HepG2 (cell line): ENCODE data around the gene NRAS. TPM values are rescaled to one million over a fixed set of nuclear protein-coding genes. Genes with fewer than 3 reads are reported as not detected.

Experiments used
- ATF7-NPFF ChIP-seq: sonication (generic); formaldehyde crosslinking; IDR thresholded peaks from 2 replicates; pipeline ENCODE4 v1.8.1; 2023; ENCODE audit warnings: mild to moderate bottlenecking, low read depth, missing genetic modification reagents, moderate library complexity
- FOXA1 ChIP-seq, 2 experiments: fragments of 450-650 bp in 1 of 2; sonication (generic) in 1 of 2; formaldehyde crosslinking in 1 of 2; IDR thresholded peaks; 2 replicates each; pipeline versions ENCODE4 v1.4.0 to v1.6.1; 2016 to 2020; ENCODE audit warnings: missing genetic modification reagents in 1 of 2
- GABPA ChIP-seq, 2 experiments: IDR thresholded peaks; 2 replicates each; pipeline ENCODE4 v1.6.1; 2011 to 2016; ENCODE audit warnings: low read depth in 2 of 2, low read length in 1 of 2, missing biosample characterization in 1 of 2, missing genetic modification characterization in 1 of 2
- JDP2 ChIP-seq: sonication (generic); formaldehyde crosslinking; IDR thresholded peaks from 2 replicates; pipeline ENCODE4 v1.8.1; 2022; ENCODE audit warnings: missing genetic modification reagents, borderline replicate concordance
- KAT8 ChIP-seq: IDR thresholded peaks from 2 replicates; pipeline ENCODE4 v1.6.1; 2016; ENCODE audit warnings: missing genetic modification reagents, missing compliant biosample characterization
- KDM3A ChIP-seq: IDR thresholded peaks from 2 replicates; pipeline ENCODE4 v1.6.1; 2018; ENCODE audit warnings: low read depth, missing compliant biosample characterization
- RXRB ChIP-seq: IDR thresholded peaks from 2 replicates; pipeline ENCODE4 v1.6.1; 2016; ENCODE audit warnings: borderline replicate concordance, missing genetic modification reagents, missing compliant biosample characterization
- SP1 ChIP-seq, 2 experiments: fragments of 450-650 bp in 1 of 2; sonication (generic) in 1 of 2; formaldehyde crosslinking in 1 of 2; IDR thresholded peaks; 2 replicates each; pipeline versions ENCODE4 v1.4.0 to v1.6.1; 2016 to 2020; ENCODE audit warnings: missing genetic modification reagents in 1 of 2
- SSRP1 ChIP-seq: IDR thresholded peaks from 2 replicates; pipeline ENCODE4 v1.6.1; 2016; ENCODE audit warnings: control low read depth
- THAP11 ChIP-seq: IDR thresholded peaks from 2 replicates; pipeline ENCODE4 v1.6.1; 2016; ENCODE audit warnings: missing biosample characterization, missing genetic modification reagents
- ZNF224 ChIP-seq: sonication (generic); formaldehyde crosslinking; IDR thresholded peaks from 2 replicates; pipeline ENCODE4 v1.5.0; 2020; ENCODE audit warnings: mild to moderate bottlenecking, missing genetic modification reagents
- polyA plus RNA-seq, 8 experiments: library from polyadenylated mRNA; depleted of rRNA in 3 of 8; stranded (reverse) in 7 of 8; unstranded in 1 of 8; fragments of >200 nt; fragmentation: Illumina TruSeq in 4 of 8; extraction: Trizol in 4 of 8; gene quantifications; 2 replicates each; pipeline versions ENCODE4 v1.2.1 to v1.2.3, GENCODE V29; 2011 to 2016; ENCODE audit warnings: low read depth in 4 of 8, missing spikeins in 1 of 8, mixed read lengths in 1 of 8; ENCODE audit not compliant: insufficient read depth in 1 of 8
- total RNA-seq, 5 experiments: library from RNA; depleted of rRNA; stranded (reverse); fragments of >200 nt; fragmentation: Illumina TruSeq; extraction: Trizol; gene quantifications; 2 replicates each; pipeline ENCODE4 v1.2.3, GENCODE V29; 2016; ENCODE audit warnings: low read depth in 1 of 5
- TF ChIP-seq, protein P1 (sequence below): conservative IDR thresholded peaks from 2 replicates; pipeline ENCODE4 v1.6.1; 2018; ENCODE audit warnings: missing genetic modification reagents

Gene NRAS
- total and polyA plus RNA-seq, 2 of the 13 experiments (the other 11 are each of a cell fraction or from before 2014, with no cell fraction given), result 38.6 to 58.8 TPM

- TF ChIP-seq KDM3A (CRISPR knock-in tag) (no peak), KAT8 (0 out of 2 replicates have a peak, but pooled peaks have one; percentile 26), THAP11 (CRISPR knock-in tag) (0 out of 2 replicates have a peak, but pooled peaks have one; percentile 16), SP1 (IDR thresholded peaks at IDR 0.05) (no peak), SP1 (CRISPR knock-in tag; IDR thresholded peaks at IDR 0.05) (peak; percentile 78), FOXA1 (IDR thresholded peaks at IDR 0.05) (no peak), FOXA1 (CRISPR knock-in tag; IDR thresholded peaks at IDR 0.05) (no peak), SSRP1 (no peak), ATF7-NPFF (CRISPR knock-in tag) (peak; percentile 74; the same call in 1 of the 2 replicates), GABPA (IDR thresholded peaks at IDR 0.05; ENCODE audit: low read depth, low read length) (no peak), GABPA (CRISPR knock-in tag; IDR thresholded peaks at IDR 0.05; ENCODE audit: low read depth) (no peak), ZNF224 (CRISPR knock-in tag) (0 out of 2 replicates have a peak, but pooled peaks have one; percentile 31), JDP2 (CRISPR knock-in tag) (no peak), RXRB (no peak)
- TF ChIP-seq, protein P1, sequence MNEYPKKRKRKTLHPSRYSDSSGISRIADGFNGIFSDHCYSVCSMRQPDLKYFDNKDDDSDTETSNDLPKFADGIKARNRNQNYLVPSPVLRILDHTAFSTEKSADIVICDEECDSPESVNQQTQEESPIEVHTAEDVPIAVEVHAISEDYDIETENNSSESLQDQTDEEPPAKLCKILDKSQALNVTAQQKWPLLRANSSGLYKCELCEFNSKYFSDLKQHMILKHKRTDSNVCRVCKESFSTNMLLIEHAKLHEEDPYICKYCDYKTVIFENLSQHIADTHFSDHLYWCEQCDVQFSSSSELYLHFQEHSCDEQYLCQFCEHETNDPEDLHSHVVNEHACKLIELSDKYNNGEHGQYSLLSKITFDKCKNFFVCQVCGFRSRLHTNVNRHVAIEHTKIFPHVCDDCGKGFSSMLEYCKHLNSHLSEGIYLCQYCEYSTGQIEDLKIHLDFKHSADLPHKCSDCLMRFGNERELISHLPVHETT (CRISPR knock-in tag), result no peak
Measured at GRCh38 chr1:114670083-114671010, 46.2 kb downstream of the NRAS start (continued).
